ENCODE results near the gene BRD9. TPM values are rescaled to one million over a fixed set of nuclear protein-coding genes. Genes with fewer than 3 reads are reported as not detected.
A peak's percentile ranks its signal among the peaks of the same experiment; 100 is the strongest.
"Not testable (repeated sequence)": the region's sequence is repeated elsewhere in the genome, so short reads cannot be mapped to it uniquely, and the experiment has no call there.

Gene BRD9
- total RNA-seq, 2 donors from 2014 or later, result 18.9 to 47.1 TPM

- H3K4me1 ChIP-seq, result no peaks in the 10 kb centered on the region
- no peaks in the 10 kb centered on the region for H3K27me3 ChIP-seq
- WGBS, 2 donors, result 78 to 89% methylated on average over 17 to 19 of the region's 19 CpGs
- intact Hi-C loops (cut with DNase I), result no loop called here
- ATAC-seq, result no peak
- peak in 1 of 4 donors; percentile 7 for DNase-seq
- no peaks in the 10 kb centered on the region for H3K9me3 ChIP-seq
- no peak overlapping the region for H3K4me3 ChIP-seq
- no peak overlapping the region for H3K27ac ChIP-seq
- no peaks in the 10 kb centered on the region for H3K36me3 ChIP-seq (replicated peaks in 1 of 2; ENCODE audit: insufficient read depth in 1 of 2, low read depth in 2 of 2)
- no peak for TF ChIP-seq POLR2A (IDR thresholded peaks at IDR 0.05)
- no peak for TF ChIP-seq CTCF (IDR thresholded peaks at IDR 0.05)
Observed at GRCh38 chr5:936149-937144, 43.8 kb upstream of the BRD9 start.

- Histone ChIP-seq H3K4me3 (no peak overlapping the region), H3K36me3 (replicated peaks in 1 of 2; ENCODE audit: insufficient read depth in 1 of 2, low read depth in 2 of 2) (no peaks in the 10 kb centered on the region), H3K9me3 (no peaks in the 10 kb centered on the region), H3K4me1 (no peaks in the 10 kb centered on the region), H3K27me3 (no peaks in the 10 kb centered on the region), H3K27ac (no peak overlapping the region)
- TF ChIP-seq CTCF (IDR thresholded peaks at IDR 0.05), result no peak
- TF ChIP-seq POLR2A (IDR thresholded peaks at IDR 0.05), result no peak
- DNase-seq (no peak), ATAC-seq (no peak)
- intact Hi-C loops (cut with DNase I), result no loop called here
- 77 to 78% methylated on average over 5 of the region's 5 CpGs for WGBS, 2 donors
Observed at GRCh38 chr5:935510-936084, 43.0 kb upstream of the BRD9 start.

GRCh38 chr5:934381-934967 lies 41.9 kb upstream of the BRD9 start:
- WGBS, 2 donors, result 77 to 81% methylated on average over 3 of the region's 3 CpGs
- intact Hi-C loops (cut with DNase I), result not testable (repeated sequence)

GRCh38 chr5:933951-934350 lies 41.4 kb upstream of the BRD9 start:
- ATAC-seq; H3K4me1 ChIP-seq; H3K36me3 ChIP-seq (replicated peaks in 1 of 2; ENCODE audit: insufficient read depth in 1 of 2, low read depth in 2 of 2); H3K27me3 ChIP-seq; H3K4me3 ChIP-seq; H3K27ac ChIP-seq; H3K9me3 ChIP-seq; intact Hi-C loops (cut with DNase I): not testable (repeated sequence)
- peak in 1 of 4 donors; percentile 2 for DNase-seq

More at GRCh38 chr5:934381-934967, 41.9 kb upstream of the BRD9 start:
- H3K27me3 ChIP-seq; H3K27ac ChIP-seq; H3K4me1 ChIP-seq; H3K36me3 ChIP-seq (replicated peaks in 1 of 2; ENCODE audit: insufficient read depth in 1 of 2, low read depth in 2 of 2); H3K4me3 ChIP-seq; ATAC-seq; H3K9me3 ChIP-seq: not testable (repeated sequence)
- DNase-seq, result peak in 1 of 4 donors; percentile 3
- TF ChIP-seq CTCF (IDR thresholded peaks at IDR 0.05), result peak in 1 of 7 experiments; percentile 2

GRCh38 chr5:933251-933861 lies 40.8 kb upstream of the BRD9 start:
- Histone ChIP-seq H3K27ac (peak overlapping the region in 1 of 4 donors; percentile 28), H3K4me1 (no peaks in the 10 kb centered on the region), H3K4me3 (no peak overlapping the region), H3K36me3 (replicated peaks in 1 of 2; ENCODE audit: insufficient read depth in 1 of 2, low read depth in 2 of 2) (no peaks in the 10 kb centered on the region), H3K27me3 (no peaks in the 10 kb centered on the region), H3K9me3 (no peaks in the 10 kb centered on the region)
- TF ChIP-seq POLR2A (IDR thresholded peaks at IDR 0.05), result no peak
- TF ChIP-seq CTCF (IDR thresholded peaks at IDR 0.05), result no peak
- DNase-seq (no peak), ATAC-seq (no peak)
- 82 to 87% methylated on average over 3 of the region's 3 CpGs for WGBS, 2 donors
- intact Hi-C loops (cut with DNase I), result no loop called here

Data from body of pancreas (tissue), 4 donors.